NK-92 (cell line): Measurements from ENCODE around the gene TMEM238L.

ENCODE experiments used
- DNase-seq: peaks from one replicate; lab custom pipeline; 2025; ENCODE audit not compliant: unreplicated experiment; lab: John Stamatoyannopoulos, UW

TMEM238L gene

DNA sequence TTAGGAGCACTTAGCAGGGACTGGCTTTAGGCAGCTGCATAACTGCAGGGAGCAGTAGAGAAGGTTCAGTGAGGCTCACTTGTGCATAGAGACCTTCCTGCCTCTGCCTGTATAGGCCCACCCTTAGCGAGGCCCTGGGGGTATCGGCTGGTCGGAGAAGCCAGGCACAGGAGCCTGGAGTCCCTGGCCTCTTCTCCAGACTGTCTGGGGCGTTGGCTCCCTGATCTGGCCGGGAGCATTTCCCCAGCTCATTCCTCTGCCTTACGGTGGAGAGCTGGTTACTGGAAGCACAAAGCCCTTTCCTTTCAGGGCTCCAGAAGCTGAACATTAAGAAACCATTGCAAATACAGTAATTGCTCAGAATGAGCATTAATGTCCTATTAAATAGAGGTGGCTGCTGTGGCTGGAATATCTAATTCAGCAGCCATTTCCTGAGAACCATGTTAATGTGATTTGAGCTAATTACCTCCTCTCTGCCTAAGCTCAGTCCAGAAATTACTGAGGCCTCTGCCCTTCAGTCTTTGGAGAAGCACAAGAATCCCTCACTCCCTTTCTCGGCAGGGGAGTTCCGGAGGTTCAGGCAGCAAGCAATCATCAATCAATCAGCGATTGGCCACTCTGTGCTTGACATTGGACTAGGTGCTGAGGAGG lies 55.2 kb downstream of the TMEM238L start:
- no peak for DNase-seq

DNA sequence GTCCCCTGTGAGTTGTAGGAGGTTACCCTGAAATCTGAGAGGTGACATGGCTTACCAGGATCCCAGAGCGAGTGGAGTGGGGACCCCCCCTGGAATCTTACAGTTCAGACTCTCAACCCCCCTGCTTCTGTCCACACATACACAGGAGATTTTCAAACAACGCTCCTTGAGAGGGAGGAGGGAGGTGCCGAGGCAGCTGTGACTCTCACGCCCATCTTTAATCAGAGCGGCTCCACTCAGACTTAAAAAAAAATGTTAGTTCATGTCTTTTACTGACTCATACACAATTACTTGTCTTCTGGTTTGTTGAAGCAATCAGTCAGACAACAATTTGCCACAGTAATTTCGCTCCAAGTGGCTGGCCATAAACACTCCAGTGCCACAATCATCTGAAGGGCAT lies 58.7 kb downstream of the TMEM238L start:
- no peak for DNase-seq
